Fibroblast of pulmonary artery (primary cell): ENCODE results near the gene TCF4.

Experiments used
- DNase-seq: peaks from one replicate; pipeline ENCODE4 v3.0.0-alpha.2; 2010; ENCODE audit warnings: low read depth
- H3K4me3 ChIP-seq: replicated peaks from 2 replicates; pipeline ENCODE4 v1.5.1; 2011; ENCODE audit warnings: low read depth, mild to moderate bottlenecking, control low read depth, low read length, moderate library complexity
- TF ChIP-seq, protein P1 (sequence below): IDR thresholded peaks from 2 replicates; pipeline ENCODE4 v1.5.1; 2011; ENCODE audit warnings: mild to moderate bottlenecking, control low read depth, low read length, inconsistent platforms; ENCODE audit errors: missing control alignments

The TCF4 gene

DNA sequence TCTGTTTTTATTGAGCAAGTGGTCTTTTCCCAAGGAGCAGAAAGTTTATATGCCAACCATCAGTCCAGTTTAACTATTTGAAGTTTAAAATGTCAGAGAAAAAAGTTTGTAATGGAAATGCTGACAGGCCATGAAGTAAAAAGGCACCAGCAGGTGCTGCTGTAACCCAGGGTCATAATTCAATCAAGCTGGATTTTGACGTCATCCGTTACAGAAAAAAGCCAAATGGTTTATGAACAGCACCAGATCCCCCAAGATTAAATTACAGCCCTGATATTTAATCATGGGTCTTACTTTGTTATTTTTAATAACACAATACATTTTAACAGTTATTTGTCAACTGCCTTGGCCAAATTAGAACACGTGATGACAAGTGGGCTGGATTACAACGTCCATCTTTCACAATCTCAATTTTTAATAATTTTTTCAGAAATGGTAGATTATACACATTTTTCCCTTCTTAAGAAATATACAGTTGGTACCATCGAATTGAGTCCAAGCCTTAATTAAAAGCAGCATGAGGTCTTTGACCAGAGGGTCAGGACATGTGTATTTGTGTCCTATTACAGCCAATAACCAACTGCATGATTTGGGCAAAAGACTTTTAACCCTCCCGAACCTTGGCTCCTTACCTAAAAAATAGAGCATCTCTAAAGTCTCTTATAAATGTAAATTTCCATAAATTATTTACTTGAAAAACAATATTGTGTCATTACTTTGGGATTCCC, 10.0 kb downstream of the TCF4 start:
- DNase-seq, result no peak
- TF ChIP-seq, protein P1, sequence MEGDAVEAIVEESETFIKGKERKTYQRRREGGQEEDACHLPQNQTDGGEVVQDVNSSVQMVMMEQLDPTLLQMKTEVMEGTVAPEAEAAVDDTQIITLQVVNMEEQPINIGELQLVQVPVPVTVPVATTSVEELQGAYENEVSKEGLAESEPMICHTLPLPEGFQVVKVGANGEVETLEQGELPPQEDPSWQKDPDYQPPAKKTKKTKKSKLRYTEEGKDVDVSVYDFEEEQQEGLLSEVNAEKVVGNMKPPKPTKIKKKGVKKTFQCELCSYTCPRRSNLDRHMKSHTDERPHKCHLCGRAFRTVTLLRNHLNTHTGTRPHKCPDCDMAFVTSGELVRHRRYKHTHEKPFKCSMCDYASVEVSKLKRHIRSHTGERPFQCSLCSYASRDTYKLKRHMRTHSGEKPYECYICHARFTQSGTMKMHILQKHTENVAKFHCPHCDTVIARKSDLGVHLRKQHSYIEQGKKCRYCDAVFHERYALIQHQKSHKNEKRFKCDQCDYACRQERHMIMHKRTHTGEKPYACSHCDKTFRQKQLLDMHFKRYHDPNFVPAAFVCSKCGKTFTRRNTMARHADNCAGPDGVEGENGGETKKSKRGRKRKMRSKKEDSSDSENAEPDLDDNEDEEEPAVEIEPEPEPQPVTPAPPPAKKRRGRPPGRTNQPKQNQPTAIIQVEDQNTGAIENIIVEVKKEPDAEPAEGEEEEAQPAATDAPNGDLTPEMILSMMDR, result no peak
- no peak overlapping the region for H3K4me3 ChIP-seq

DNA sequence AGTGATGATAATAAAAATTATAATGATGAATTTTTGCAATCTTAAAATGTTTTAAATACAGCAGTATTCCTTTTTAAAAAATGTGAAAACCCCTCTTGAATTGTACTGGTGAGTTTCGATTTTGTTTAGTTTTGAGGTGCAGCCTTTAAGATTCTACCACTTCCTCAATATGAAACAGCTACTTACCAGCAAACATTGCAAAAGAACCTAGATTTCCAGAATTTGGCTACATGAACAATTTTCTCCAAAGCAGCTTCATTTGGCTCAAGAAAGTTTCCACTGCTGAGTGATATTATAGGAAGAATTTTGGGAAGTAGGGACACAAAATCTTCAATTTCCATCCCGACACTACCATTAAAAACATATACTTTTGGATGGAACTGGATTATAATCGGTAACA, 12.0 kb downstream of the TCF4 start:
- DNase-seq, result no peak
- TF ChIP-seq, protein P1, result no peak
- no peak overlapping the region for H3K4me3 ChIP-seq

DNA sequence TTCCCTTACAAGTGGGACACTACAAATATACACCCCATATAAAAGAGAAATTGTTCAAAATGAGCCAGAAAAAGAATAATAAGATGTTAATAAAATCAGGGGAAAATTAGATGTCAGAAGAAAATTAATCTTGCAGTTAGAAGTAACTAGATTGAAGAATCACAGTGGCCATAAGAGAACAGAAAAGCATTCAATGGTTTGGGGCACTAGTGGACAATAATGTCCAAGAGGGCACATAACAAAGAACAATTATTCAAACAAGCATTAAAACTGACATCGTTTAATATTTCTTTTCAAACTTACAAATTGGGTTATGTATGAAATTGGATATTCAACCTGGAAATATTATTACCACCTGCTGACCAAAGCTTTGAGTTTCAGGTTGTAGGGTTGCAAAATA, 12.9 kb downstream of the TCF4 start:
- H3K4me3 ChIP-seq, result no peak overlapping the region
- DNase-seq, result no peak
- TF ChIP-seq, protein P1, result no peak

DNA sequence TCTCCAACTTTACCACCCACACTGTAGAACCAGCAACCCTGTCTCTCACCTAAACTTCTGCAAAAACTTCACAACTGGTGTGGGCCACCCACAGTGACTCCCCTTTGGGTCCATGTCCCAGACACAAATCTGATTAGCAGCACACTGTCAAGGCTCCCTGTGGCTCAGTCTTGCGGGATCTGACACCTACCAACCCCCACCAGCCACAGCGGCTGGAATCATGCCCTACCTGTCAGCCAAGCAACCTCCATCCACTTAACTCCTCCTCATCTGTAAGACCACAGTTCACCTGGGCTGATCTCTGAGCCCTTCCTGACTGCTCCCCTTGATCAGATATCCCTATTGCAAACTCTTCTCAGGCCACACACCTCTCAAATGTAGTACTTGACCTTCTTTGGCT, 14.6 kb downstream of the TCF4 start:
- no peak overlapping the region for H3K4me3 ChIP-seq
- DNase-seq, result no peak
- TF ChIP-seq, protein P1, result no peak

DNA sequence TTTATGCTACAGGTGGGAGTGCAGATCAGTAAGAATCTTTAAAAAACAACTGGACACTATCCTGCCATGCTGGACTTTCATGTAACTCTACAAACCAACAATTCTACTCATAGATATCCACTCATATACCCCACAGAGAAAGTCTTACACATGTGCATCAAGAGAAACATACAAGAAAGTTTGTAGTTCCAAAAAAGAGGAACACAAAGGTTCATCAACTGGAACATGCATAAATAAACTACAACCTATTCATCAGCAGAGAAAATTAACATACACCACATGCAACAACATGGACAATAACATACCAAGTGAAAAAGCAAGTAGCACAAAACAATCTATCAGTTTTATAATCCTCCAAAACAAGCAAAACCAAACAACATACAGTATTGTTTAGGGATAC, 17.0 kb downstream of the TCF4 start:
- no peak overlapping the region for H3K4me3 ChIP-seq
- TF ChIP-seq, protein P1, result no peak
- no peak for DNase-seq

DNA sequence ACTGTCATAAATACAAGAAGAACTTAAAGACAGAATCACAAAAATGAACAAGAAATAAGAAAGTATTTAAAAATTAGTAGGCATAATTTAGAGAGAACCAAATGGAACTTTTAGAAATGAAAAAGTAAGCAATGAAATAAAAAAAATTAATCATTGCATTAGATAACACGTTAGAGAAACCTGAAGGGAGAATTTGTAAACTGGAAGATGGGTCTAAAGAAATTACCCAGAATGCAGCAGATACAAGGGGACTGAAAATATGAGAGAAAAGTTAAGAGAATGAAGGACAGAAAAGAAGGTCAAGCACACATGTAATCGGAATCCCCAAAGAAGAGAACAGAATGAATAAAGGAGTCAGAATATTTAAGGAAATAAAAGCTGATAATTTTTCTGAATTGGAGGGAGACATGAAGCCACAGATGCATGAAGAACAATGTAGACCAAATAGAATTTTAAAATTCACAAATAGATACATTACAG, 21.5 kb downstream of the TCF4 start:
- no peak for DNase-seq
- no peak overlapping the region for H3K4me3 ChIP-seq
- TF ChIP-seq, protein P1, result no peak

DNA sequence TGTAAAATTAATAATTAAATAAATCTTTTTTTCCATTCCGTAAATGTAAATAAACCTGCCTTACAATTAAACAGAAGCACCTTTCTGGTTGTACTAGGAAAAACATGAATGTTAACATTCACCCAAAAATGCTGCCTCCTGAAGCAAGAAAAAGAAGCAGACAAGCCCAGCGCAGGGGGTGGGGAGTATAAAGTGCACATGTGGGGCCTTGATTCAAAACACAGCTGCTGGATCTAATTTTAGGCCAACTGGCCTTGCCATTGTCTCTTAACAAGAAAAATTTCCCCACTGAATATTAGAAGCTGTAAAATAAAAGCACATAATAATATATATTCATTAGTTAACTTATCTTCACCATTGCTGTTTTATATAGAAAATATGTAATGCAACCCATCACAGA, 28.3 kb downstream of the TCF4 start:
- TF ChIP-seq, protein P1, result no peak
- DNase-seq, result no peak
- H3K4me3 ChIP-seq, result no peak overlapping the region
